Measurements from ENCODE around the gene COCH.

The COCH gene

DNA sequence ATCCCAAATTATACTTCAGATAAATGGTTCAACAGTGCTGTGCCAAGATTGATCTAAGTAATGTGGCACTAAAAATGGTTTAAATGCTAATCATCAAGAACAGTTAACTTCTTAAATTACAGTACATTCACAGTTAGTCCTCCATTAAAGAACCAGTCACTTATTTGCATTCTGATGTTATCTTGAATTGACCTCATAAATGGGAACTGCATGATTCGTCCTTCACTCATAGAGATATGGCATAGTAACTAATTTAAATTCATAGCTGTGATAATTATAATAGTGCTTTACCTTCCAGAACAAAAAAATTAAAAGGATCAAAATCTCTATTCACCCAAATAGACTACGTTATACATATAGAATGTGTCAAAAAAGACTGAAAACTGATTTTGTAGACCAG lies 61.1 kb downstream of the COCH start:
- DNase-seq (ENCODE audit: low spot score), result no peak
- no peak for TF ChIP-seq CTCF (conservative IDR thresholded peaks at IDR 0.05; ENCODE audit: low read depth)
- ChIA-PET POLR2A (ENCODE audit: low non-redundant PET) (no interaction called here), CTCF (no interaction called here)
- no peak overlapping the region for H3K27ac ChIP-seq

- POLR2A ChIA-PET (ENCODE audit: low non-redundant PET), result no interaction called here
- H3K27ac ChIP-seq, result no peak overlapping the region
- CTCF ChIA-PET, result no interaction called here
- DNase-seq (ENCODE audit: low spot score), result no peak
- TF ChIP-seq CTCF (conservative IDR thresholded peaks at IDR 0.05; ENCODE audit: low read depth), result no peak
These were observed 64.3 kb downstream of the COCH start for GRCh38 chr14:30938617-30939016.
